NCI-H2171 treated with DMSO at 0.1 percent for 48 hours (cell line): ENCODE results near the gene DLGAP4.

Experiments used
- DNase-seq: peaks from one replicate; lab custom pipeline; 2025; lab: John Stamatoyannopoulos, UW

Gene DLGAP4

GRCh38 chr20:36308986-36309385 lies 2.8 kb downstream of the DLGAP4 start:
- DNase-seq: no peak

GRCh38 chr20:36309643-36310042 lies 3.5 kb downstream of the DLGAP4 start:
- DNase-seq: no peak

GRCh38 chr20:36310215-36310981 lies 4.3 kb downstream of the DLGAP4 start:
- no peak for DNase-seq

GRCh38 chr20:36311141-36311853 lies 5.2 kb downstream of the DLGAP4 start:
- no peak for DNase-seq

GRCh38 chr20:36311854-36312723 lies 6.0 kb downstream of the DLGAP4 start:
- no peak for DNase-seq

GRCh38 chr20:36312724-36313441 lies 6.7 kb downstream of the DLGAP4 start:
- no peak for DNase-seq

GRCh38 chr20:36313476-36313875 lies 7.3 kb downstream of the DLGAP4 start:
- no peak for DNase-seq

- no peak for DNase-seq
Observed at GRCh38 chr20:36313926-36314325, 7.8 kb downstream of the DLGAP4 start.

- no peak for DNase-seq
Observed at GRCh38 chr20:36314734-36315544, 8.8 kb downstream of the DLGAP4 start.

GRCh38 chr20:36315545-36316351 lies 9.6 kb downstream of the DLGAP4 start:
- DNase-seq: no peak

GRCh38 chr20:36317675-36318074 lies 11.5 kb downstream of the DLGAP4 start:
- no peak for DNase-seq

GRCh38 chr20:36318166-36318565 lies 12.0 kb downstream of the DLGAP4 start:
- no peak for DNase-seq

- no peak for DNase-seq
Observed at GRCh38 chr20:36319356-36320260, 13.5 kb downstream of the DLGAP4 start.

GRCh38 chr20:36320261-36320897 lies 14.2 kb downstream of the DLGAP4 start:
- DNase-seq: no peak

GRCh38 chr20:36320898-36321695 lies 15.0 kb downstream of the DLGAP4 start:
- no peak for DNase-seq

GRCh38 chr20:36322131-36322530 lies 16.0 kb downstream of the DLGAP4 start:
- no peak for DNase-seq

GRCh38 chr20:36330091-36330490 lies 24.0 kb downstream of the DLGAP4 start:
- DNase-seq: no peak

- no peak for DNase-seq
Observed at GRCh38 chr20:36331209-36331608, 25.1 kb downstream of the DLGAP4 start.
